GM21717 (cell line): Measurements from ENCODE around the gene LTN1.
"Not testable (repeated sequence)": the region's sequence is repeated elsewhere in the genome, so short reads cannot be mapped to it uniquely, and the experiment has no call there.

ENCODE experiments used
- ATAC-seq: cut with Tn5 transposase; IDR thresholded peaks from one replicate; pipeline ENCODE4 v1.9.1; 2021; ENCODE audit warnings: mild to moderate bottlenecking, moderate library complexity; ENCODE audit not compliant: unreplicated experiment

The LTN1 gene

GRCh38 chr21:28991861-28992525 lies 684 bp downstream of the LTN1 start:
- peak; percentile 7 for ATAC-seq

GRCh38 chr21:28988146-28988545 lies 4.5 kb downstream of the LTN1 start:
- ATAC-seq = not testable (repeated sequence)

- ATAC-seq = no peak
Measured at GRCh38 chr21:28986677-28987076, 6.0 kb downstream of the LTN1 start.

- no peak for ATAC-seq
Measured at GRCh38 chr21:28982637-28983036, 10.0 kb downstream of the LTN1 start.

- no peak for ATAC-seq
Measured at GRCh38 chr21:28979092-28979491, 13.6 kb downstream of the LTN1 start.

GRCh38 chr21:28975397-28975796 lies 17.3 kb downstream of the LTN1 start:
- no peak for ATAC-seq

- no peak for ATAC-seq
Measured at GRCh38 chr21:28974531-28975227, 18.0 kb downstream of the LTN1 start.

- no peak for ATAC-seq
Measured at GRCh38 chr21:28972398-28972797, 20.3 kb downstream of the LTN1 start.

- ATAC-seq = no peak
Measured at GRCh38 chr21:28971171-28971570, 21.5 kb downstream of the LTN1 start.

- ATAC-seq = no peak
Measured at GRCh38 chr21:28963831-28964230, 28.8 kb downstream of the LTN1 start.

- no peak for ATAC-seq
Measured at GRCh38 chr21:28962465-28962864, 30.2 kb downstream of the LTN1 start.

GRCh38 chr21:28961927-28962326 lies 30.8 kb downstream of the LTN1 start:
- no peak for ATAC-seq

GRCh38 chr21:28960245-28960644 lies 32.4 kb downstream of the LTN1 start:
- ATAC-seq = no peak

- no peak for ATAC-seq
Measured at GRCh38 chr21:28959367-28960099, 33.1 kb downstream of the LTN1 start.

GRCh38 chr21:28953247-28953646 lies 39.4 kb downstream of the LTN1 start:
- ATAC-seq = peak; percentile 62

GRCh38 chr21:28952686-28953085 lies 40.0 kb downstream of the LTN1 start:
- ATAC-seq = no peak

GRCh38 chr21:28949318-28949717 lies 43.4 kb downstream of the LTN1 start:
- no peak for ATAC-seq

GRCh38 chr21:28944296-28944695 lies 48.4 kb downstream of the LTN1 start:
- no peak for ATAC-seq

- ATAC-seq = no peak
Measured at GRCh38 chr21:28943631-28944030, 49.0 kb downstream of the LTN1 start.

GRCh38 chr21:28938726-28939125 lies 54.0 kb downstream of the LTN1 start:
- no peak for ATAC-seq

- no peak for ATAC-seq
Measured at GRCh38 chr21:28937737-28938136, 54.9 kb downstream of the LTN1 start.

- no peak for ATAC-seq
Measured at GRCh38 chr21:28936721-28937120, 56.0 kb downstream of the LTN1 start.
